Muscle layer of duodenum (tissue), 2 donors: Measurements from ENCODE around the gene ZNF224.

Experiments
- H3K27ac ChIP-seq: one replicate; pipeline ENCODE4 v1.7.0; 2013; ENCODE audit warnings: mild to moderate bottlenecking, low read length
- H3K27me3 ChIP-seq: one replicate; pipeline ENCODE4 v1.7.0; 2013; ENCODE audit warnings: low read depth, mild to moderate bottlenecking, control low read depth, low read length
- H3K36me3 ChIP-seq, 2 donors: one replicate each; pipeline ENCODE4 v1.7.0; 2013; ENCODE audit warnings: low read length in 2 of 2, control low read depth in 1 of 2, mild to moderate bottlenecking in 1 of 2; ENCODE audit not compliant: insufficient read depth in 2 of 2, control insufficient read depth in 1 of 2
- H3K4me1 ChIP-seq, 2 donors: one replicate each; pipeline ENCODE4 v1.7.0; 2013; ENCODE audit warnings: low read length in 2 of 2, mild to moderate bottlenecking in 2 of 2, control low read depth in 1 of 2, moderate library complexity in 1 of 2; ENCODE audit not compliant: insufficient read depth in 2 of 2, control insufficient read depth in 1 of 2
- H3K4me3 ChIP-seq, 2 donors: one replicate each; pipeline ENCODE4 v1.7.0; 2013; ENCODE audit warnings: low read length in 2 of 2, low read depth in 1 of 2, mild to moderate bottlenecking in 1 of 2
- H3K9me3 ChIP-seq, 2 donors: one replicate each; pipeline ENCODE4 v1.7.0; 2013; ENCODE audit warnings: low read length in 2 of 2, control low read depth in 1 of 2, mild to moderate bottlenecking in 1 of 2; ENCODE audit not compliant: control insufficient read depth in 1 of 2
- donor health status: healthy.

The ZNF224 gene

GRCh38 chr19:44093931-44094765 lies at the start of gene ZNF224:
TSS of gene ZNF224 (plus strand) at chr19:44094361. CDS start at chr19:44097874, 3,513 bp downstream.
- no peaks in the 10 kb centered on the region for H3K27me3 ChIP-seq
- H3K27ac ChIP-seq: peak within 1 kb of the TSS; percentile 85
- H3K4me1 ChIP-seq: peaks cover 0 to 11% of the 10 kb centered on the region in 2 donors
- peaks cover 0 to 2% of the 10 kb centered on the region in 2 donors for H3K9me3 ChIP-seq
- peaks cover 16 to 28% of the 10 kb centered on the region in 2 donors for H3K36me3 ChIP-seq
- H3K4me3 ChIP-seq: peak within 1 kb of the TSS; percentile 89 to 94

DNA sequence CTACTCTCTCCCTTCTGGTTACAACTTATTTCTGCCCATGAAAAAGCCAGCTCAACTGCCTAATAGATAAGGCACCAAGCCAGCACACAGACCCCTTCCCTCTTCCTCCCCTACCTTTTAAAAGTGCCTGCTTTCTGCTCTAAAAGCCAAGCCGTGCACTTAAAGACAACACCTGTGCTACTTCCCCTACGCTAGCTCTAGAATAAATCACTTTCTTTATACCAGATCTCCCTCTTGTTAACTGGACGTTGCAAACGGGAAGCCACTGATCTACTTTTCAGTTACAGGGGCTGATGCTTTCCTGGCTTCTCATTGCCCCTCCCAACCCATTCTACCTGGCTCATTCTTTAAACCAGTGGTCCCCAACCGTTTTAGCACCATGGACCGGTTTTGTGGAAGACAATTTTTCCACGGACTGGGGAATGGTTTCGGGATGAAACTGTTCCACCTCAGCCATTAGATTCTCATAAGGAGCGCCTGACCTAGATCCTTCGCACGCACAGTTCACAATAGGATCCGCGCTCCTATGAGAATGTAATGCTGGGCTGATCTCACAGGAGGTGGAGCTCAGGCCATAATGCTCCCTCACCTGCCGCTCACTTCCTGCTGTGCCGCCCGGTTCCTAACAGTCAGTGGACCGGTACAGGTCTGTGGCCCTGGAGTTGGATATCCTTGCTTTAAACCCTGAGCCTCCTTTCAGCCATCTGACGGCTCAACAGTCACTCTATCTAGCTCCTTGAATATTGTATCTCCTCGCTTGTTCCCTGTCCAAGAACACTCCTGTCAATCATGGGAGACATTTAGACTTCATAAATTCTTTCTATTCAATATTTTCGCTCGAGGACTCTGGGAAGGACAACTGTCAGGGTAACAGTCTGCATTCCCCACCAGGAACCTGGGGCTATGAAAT lies 43.2 kb upstream of the ZNF224 start:
- Histone ChIP-seq H3K27me3 (no peaks in the 10 kb centered on the region), H3K36me3 (peaks cover 0 to 16% of the 10 kb centered on the region in 2 donors), H3K4me1 (peaks cover 0 to 8% of the 10 kb centered on the region in 2 donors), H3K4me3 (peak overlapping the region; percentile 77 to 94), H3K9me3 (peaks cover 0 to 24% of the 10 kb centered on the region in 2 donors), H3K27ac (peak overlapping the region; percentile 64)

DNA sequence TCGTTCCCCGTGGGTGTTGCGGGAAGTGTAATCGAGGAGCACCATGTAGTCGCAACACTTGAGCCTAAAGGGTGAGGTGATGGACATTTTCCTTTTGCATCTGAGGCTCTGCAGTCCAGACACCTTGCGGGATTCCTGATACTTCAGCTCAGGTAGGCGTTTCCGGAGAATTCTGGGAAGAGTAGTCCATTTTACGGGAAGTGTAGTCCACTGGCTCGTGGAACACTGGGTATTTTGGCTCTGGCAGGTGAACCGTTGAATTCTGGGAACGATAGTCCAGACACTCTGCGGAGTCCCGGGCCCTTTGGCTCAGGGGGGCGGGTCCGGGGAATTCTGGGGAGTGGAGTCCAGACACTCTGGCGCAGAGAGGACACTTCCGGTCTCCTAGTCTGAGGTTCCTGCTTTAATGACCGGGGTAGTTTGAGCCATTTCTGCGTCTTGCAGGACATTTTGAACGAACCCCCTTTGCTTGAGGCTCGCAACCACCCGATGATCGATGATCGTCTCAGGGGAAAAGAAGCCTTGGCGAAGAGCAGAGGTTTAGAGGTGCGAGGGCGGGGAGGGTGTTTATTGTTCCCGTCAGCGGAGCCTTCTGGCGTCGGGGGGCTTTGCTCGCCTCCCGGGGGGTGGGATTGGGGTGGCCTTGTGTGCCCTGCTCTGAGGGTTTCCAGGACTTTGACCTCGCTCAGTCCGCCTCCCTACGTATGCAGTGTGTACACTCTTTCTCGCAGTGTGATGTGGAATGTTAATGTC lies 42.3 kb upstream of the ZNF224 start, which contains the start of gene ZNF223:
TSS of gene ZNF223 (plus strand) at position 387 of the 753 bp plus-strand sequence. CDS start 3,141 bp downstream, outside the sequence.
- Histone ChIP-seq H3K27ac (peak within 1 kb of the TSS; percentile 64), H3K4me3 (peak within 1 kb of the TSS; percentile 77 to 94), H3K27me3 (no peaks in the 10 kb centered on the region), H3K4me1 (peaks cover 0 to 8% of the 10 kb centered on the region in 2 donors), H3K36me3 (peaks cover 0 to 18% of the 10 kb centered on the region in 2 donors), H3K9me3 (peaks cover 0 to 24% of the 10 kb centered on the region in 2 donors)

DNA sequence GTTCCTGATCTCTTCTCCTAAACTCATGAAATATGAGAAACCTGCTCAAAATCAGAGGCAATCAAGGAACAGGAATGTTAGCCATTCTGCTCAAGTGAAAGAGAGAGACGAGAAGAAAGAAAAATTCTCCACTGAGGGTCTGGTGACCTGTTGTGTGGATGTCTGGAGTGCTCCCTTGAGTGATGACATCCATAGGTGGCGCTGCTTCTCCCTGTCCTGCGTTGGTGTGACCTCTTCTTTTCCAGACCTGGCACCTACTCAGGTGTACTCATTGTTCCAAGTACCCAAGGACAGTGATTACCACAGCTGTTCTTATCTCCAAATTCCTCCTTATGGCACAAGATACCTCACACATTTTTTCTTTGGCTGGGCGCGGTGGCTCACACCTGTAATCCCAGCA lies 38.3 kb upstream of the ZNF224 start:
- no peak overlapping the region for H3K4me3 ChIP-seq
- peaks cover 0 to 14% of the 10 kb centered on the region in 2 donors for H3K9me3 ChIP-seq
- peaks cover 0 to 8% of the 10 kb centered on the region in 2 donors for H3K4me1 ChIP-seq
- no peak overlapping the region for H3K27ac ChIP-seq
- peaks cover 15 to 52% of the 10 kb centered on the region in 2 donors for H3K36me3 ChIP-seq
- H3K27me3 ChIP-seq: no peaks in the 10 kb centered on the region

- H3K4me1 ChIP-seq: no peaks in the 10 kb centered on the region
- peaks cover 4 to 32% of the 10 kb centered on the region in 2 donors for H3K9me3 ChIP-seq
- H3K27me3 ChIP-seq: no peaks in the 10 kb centered on the region
- peaks cover 42 to 86% of the 10 kb centered on the region in 2 donors for H3K36me3 ChIP-seq
- no peak overlapping the region for H3K4me3 ChIP-seq
- no peak overlapping the region for H3K27ac ChIP-seq
These were observed 34.9 kb upstream of the ZNF224 start for GRCh38 chr19:44059229-44059628.

DNA sequence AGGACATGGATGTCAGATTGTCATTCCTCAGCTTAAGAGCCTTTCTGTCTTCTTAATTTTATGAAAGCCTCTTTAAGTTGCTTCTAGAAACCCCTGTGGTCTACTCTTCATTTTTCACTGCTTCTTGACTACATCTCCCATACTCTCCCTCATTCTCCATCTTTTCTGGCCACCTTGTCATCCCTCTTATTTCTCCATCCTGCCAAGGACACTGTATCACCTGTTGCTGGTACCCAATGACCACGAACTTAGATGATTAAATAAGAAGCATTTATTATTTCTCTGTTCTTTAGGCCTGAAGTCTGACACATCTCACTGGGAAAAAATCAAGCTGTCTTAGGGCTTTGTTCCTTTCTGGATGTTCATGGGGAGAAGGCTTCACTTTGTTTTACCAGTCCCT lies 33.1 kb upstream of the ZNF224 start:
- Histone ChIP-seq H3K36me3 (peaks cover 51 to 84% of the 10 kb centered on the region in 2 donors), H3K4me1 (no peaks in the 10 kb centered on the region), H3K9me3 (peaks cover 18 to 39% of the 10 kb centered on the region in 2 donors)

DNA sequence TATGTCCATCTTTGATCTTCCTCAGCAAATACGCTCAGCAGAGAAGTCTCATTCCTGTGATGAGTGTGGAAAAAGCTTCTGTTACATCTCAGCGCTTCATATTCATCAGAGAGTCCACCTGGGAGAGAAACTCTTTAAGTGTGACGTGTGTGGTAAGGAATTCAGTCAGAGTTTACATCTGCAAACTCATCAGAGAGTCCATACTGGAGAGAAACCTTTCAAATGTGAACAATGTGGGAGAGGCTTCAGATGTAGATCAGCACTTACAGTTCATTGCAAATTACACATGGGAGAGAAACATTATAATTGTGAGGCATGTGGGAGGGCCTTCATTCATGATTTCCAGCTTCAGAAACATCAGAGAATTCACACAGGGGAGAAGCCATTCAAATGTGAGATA lies 27.9 kb upstream of the ZNF224 start:
- Histone ChIP-seq H3K36me3 (peaks cover 44 to 71% of the 10 kb centered on the region in 2 donors), H3K4me3 (peak overlapping the region; percentile 30 to 59), H3K27me3 (no peaks in the 10 kb centered on the region), H3K4me1 (no peaks in the 10 kb centered on the region), H3K9me3 (peaks cover 40 to 44% of the 10 kb centered on the region in 2 donors), H3K27ac (no peak overlapping the region)

More for the DNA sequence above, 33.1 kb upstream of the ZNF224 start:
- H3K27me3 ChIP-seq: no peaks in the 10 kb centered on the region
- H3K4me3 ChIP-seq: peak overlapping the region in 1 of 2 donors; percentile 4
- no peak overlapping the region for H3K27ac ChIP-seq

DNA sequence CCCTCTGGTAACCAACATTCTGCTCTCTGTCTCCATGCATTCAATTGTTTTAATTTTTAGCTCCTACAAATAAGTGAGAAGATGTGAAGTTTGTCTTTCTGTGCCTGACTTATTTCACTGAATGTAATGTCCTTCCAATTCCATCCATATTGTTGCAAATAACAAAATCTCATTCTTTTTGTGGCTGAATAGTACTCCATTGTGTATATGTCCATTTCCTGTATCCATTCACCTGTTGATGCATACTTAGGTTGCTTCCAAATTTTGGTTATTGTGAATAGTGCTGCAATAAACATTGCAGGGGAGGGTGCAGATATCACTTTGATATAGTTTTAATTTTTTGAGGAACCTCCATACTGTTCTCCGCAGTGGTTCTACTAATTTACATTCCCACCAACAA lies 24.7 kb upstream of the ZNF224 start:
- Histone ChIP-seq H3K9me3 (peaks cover 29 to 34% of the 10 kb centered on the region in 2 donors), H3K27me3 (no peaks in the 10 kb centered on the region), H3K4me3 (no peak overlapping the region), H3K36me3 (peaks cover 21 to 40% of the 10 kb centered on the region in 2 donors), H3K4me1 (peaks cover 5 to 12% of the 10 kb centered on the region in 2 donors), H3K27ac (no peak overlapping the region)

DNA sequence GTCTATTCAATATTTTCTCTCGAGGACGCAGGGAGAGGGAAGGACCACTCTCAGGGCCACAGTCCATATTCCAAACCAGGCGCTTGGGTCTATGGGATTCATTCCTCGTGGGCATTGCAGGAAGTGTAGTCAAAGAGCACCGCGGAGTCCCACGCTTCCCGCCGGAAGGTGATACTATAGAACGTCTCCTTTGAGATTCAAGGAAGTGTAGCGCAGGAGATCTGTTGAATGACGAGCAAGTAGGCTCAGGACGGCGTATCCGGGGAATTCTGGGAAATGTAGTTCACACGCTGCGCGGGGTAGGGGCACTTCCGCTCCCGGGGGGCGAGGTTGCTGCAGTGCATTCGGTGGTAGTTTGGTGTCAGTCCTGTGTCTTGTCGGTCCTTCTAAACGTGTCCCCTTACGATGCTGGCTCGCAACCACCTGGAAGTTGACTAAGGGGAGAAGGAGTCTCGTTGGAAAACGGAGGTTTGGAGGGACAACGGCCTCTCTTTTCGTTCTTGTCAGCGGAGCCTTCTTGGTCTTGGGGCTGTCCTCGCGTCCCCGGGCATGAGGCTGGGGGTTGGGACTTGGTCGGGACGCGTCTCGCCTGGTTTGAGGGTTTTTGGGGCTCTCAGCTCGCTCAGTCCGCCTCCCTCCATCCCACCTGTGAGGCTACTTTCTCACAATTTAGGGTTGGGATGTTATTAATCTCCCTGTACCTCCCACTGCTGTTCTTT lies 22.2 kb upstream of the ZNF224 start, which contains the start of gene ZNF284:
TSS of gene ZNF284 (plus strand) at position 336 of the 719 bp plus-strand sequence. CDS start 4,231 bp downstream, outside the sequence.
- H3K27me3 ChIP-seq: no peaks in the 10 kb centered on the region
- H3K36me3 ChIP-seq: peaks cover 4 to 24% of the 10 kb centered on the region in 2 donors
- H3K27ac ChIP-seq: peak within 1 kb of the TSS; percentile 28
- H3K4me1 ChIP-seq: peaks cover 5 to 12% of the 10 kb centered on the region in 2 donors
- H3K4me3 ChIP-seq: peak within 1 kb of the TSS; percentile 79 to 97
- peaks cover 6 to 12% of the 10 kb centered on the region in 2 donors for H3K9me3 ChIP-seq
